Caco-2 (cell line): Measurements from ENCODE around the gene PDE10A. TPM values are rescaled to one million over a fixed set of nuclear protein-coding genes. Genes with fewer than 3 reads are reported as not detected.
"Not testable (repeated sequence)": the region's sequence is repeated elsewhere in the genome, so short reads cannot be mapped to it uniquely, and the experiment has no call there.

ENCODE experiments used
- BruUV-seq: library from RNA; stranded (reverse); fragments of 400-500 nt; replicated peaks from 2 replicates; lab custom pipeline; 2021; lab: Mats Ljungman, UMichigan
- CTCF ChIA-PET: fragments of 300-600 bp; sonication (Branson Sonifier 250); formaldehyde crosslinking; loops from one replicate; lab custom pipeline; 2022; ENCODE audit warnings: antibody characterized with exemption; lab: Charles Lee
- POLR2A ChIA-PET: fragments of 300-600 bp; sonication (Branson Sonifier 250); formaldehyde crosslinking; loops from one replicate; lab custom pipeline; 2022; ENCODE audit warnings: antibody characterized with exemption; lab: Charles Lee
- DNase-seq, 2 experiments: peaks; one replicate each; pipeline versions ENCODE4 v3.0.0 to v3.0.0-alpha.2; 2020 to 2022
- H3K27me3 ChIP-seq: replicated peaks from 2 replicates; pipeline ENCODE4 v1.6.0; 2011; ENCODE audit warnings: low read length; ENCODE audit not compliant: control insufficient read depth, insufficient read depth
- H3K36me3 ChIP-seq: 2 replicates; pipeline ENCODE4 v1.5.1; 2011; ENCODE audit warnings: low read length; ENCODE audit not compliant: control insufficient read depth, insufficient read depth
- H3K4me1 ChIP-seq: fragments of 250-450 bp; sonication (Bioruptor Pico); 2 replicates; pipeline ENCODE4 v1.5.1; 2020; ENCODE audit warnings: mild to moderate bottlenecking
- H3K4me3 ChIP-seq: 2 replicates; pipeline ENCODE4 v1.5.1; 2011; ENCODE audit warnings: low read depth, mild to moderate bottlenecking, control low read depth, low read length
- H3K9me3 ChIP-seq: fragments of 250-450 bp; sonication (Bioruptor Pico); 2 replicates; pipeline ENCODE4 v1.5.1; 2020; ENCODE audit warnings: mild to moderate bottlenecking, moderate library complexity
- H3K27ac Mint-ChIP-seq: one replicate; pipeline ENCODE4 v1.8.0; 2022; ENCODE audit warnings: mixed read lengths; ENCODE audit not compliant: unreplicated experiment
- H3K27me3 Mint-ChIP-seq: one replicate; pipeline ENCODE4 v1.8.0; 2022; ENCODE audit warnings: mixed read lengths; ENCODE audit not compliant: insufficient read depth, unreplicated experiment
- H3K36me3 Mint-ChIP-seq: one replicate; pipeline ENCODE4 v1.8.0; 2022; ENCODE audit warnings: mild to moderate bottlenecking, mixed read lengths; ENCODE audit not compliant: insufficient read depth, unreplicated experiment
- H3K4me1 Mint-ChIP-seq: one replicate; pipeline ENCODE4 v1.8.0; 2022; ENCODE audit warnings: low read depth, mixed read lengths; ENCODE audit not compliant: unreplicated experiment
- H3K4me3 Mint-ChIP-seq: one replicate; pipeline ENCODE4 v1.8.0; 2022; ENCODE audit warnings: mild to moderate bottlenecking, moderate library complexity, mixed read lengths; ENCODE audit not compliant: unreplicated experiment
- H3K9me3 Mint-ChIP-seq: one replicate; pipeline ENCODE4 v1.8.0; 2022; ENCODE audit warnings: mixed read lengths; ENCODE audit not compliant: unreplicated experiment
- intact Hi-C: fragments of 100-400 bp; cut with micrococcal nuclease; formaldehyde crosslinking; loops from one replicate; pipeline ENCODE4 v1.10.0; 2022; ENCODE audit not compliant: unreplicated experiment
- total RNA-seq: library from RNA; stranded (reverse); gene quantifications from 2 replicates; pipeline ENCODE4 v1.2.3, GENCODE V29; 2022
- TF ChIP-seq, protein P1 (sequence below), 2 experiments: fragments of 200-600 bp in 1 of 2; IDR thresholded peaks; 1 replicate in 1 of 2; 2 replicates in 1 of 2; pipeline versions ENCODE4 v1.5.1 to v1.8.0; 2011 to 2022; ENCODE audit warnings: antibody characterized with exemption in 1 of 2, control low read depth in 1 of 2, inconsistent platforms in 1 of 2, low read depth in 1 of 2, low read length in 1 of 2, mild to moderate bottlenecking in 1 of 2, moderate library complexity in 1 of 2; ENCODE audit not compliant: insufficient read depth in 1 of 2, severe bottlenecking in 1 of 2, unreplicated experiment in 1 of 2

Gene PDE10A
- total RNA-seq, 1 experiment from 2014 or later = 3.4 TPM

DNA sequence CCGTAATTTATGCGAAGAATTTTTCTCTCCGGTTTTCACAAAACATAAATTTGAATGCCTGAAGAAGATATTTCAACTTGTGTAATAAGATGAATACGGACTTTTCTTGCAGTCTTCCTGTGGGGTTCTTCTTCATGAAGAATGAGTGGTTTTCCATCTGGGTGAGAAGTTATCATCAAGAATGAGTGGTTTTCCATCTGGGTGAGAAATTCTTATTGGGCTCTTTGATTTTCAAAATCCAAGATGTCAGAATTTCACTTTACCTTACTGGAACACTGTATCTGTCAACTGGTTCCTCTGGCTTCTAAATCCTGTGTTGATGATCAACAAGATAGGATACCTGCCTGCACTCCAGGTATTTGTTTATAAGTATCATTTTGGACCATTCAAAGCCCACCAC is 193.6 kb downstream of the PDE10A start:
- Mint-ChIP-seq H3K4me1 (no peaks in the 10 kb centered on the region), H3K36me3 (no peaks in the 10 kb centered on the region), H3K9me3 (peaks cover 25% of the 10 kb centered on the region), H3K4me3 (no peak overlapping the region), H3K27me3 (no peaks in the 10 kb centered on the region), H3K27ac (no peak overlapping the region)
- TF ChIP-seq, protein P1, sequence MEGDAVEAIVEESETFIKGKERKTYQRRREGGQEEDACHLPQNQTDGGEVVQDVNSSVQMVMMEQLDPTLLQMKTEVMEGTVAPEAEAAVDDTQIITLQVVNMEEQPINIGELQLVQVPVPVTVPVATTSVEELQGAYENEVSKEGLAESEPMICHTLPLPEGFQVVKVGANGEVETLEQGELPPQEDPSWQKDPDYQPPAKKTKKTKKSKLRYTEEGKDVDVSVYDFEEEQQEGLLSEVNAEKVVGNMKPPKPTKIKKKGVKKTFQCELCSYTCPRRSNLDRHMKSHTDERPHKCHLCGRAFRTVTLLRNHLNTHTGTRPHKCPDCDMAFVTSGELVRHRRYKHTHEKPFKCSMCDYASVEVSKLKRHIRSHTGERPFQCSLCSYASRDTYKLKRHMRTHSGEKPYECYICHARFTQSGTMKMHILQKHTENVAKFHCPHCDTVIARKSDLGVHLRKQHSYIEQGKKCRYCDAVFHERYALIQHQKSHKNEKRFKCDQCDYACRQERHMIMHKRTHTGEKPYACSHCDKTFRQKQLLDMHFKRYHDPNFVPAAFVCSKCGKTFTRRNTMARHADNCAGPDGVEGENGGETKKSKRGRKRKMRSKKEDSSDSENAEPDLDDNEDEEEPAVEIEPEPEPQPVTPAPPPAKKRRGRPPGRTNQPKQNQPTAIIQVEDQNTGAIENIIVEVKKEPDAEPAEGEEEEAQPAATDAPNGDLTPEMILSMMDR (IDR thresholded peaks at IDR 0.05; ENCODE audit: insufficient read depth in 1 of 2, low read depth in 1 of 2, low read length in 1 of 2, severe bottlenecking in 1 of 2, unreplicated experiment in 1 of 2) = no peak
- intact Hi-C loops = no loop called here
- no TSS peak for BruUV-seq
- peaks cover 1% of the 10 kb centered on the region; the same call in 1 of the 2 replicates for H3K9me3 ChIP-seq
- no peak for DNase-seq
- no peaks in the 10 kb centered on the region for H3K36me3 ChIP-seq
- ChIA-PET POLR2A (no interaction called here), CTCF (no interaction called here)
- no peaks in the 10 kb centered on the region for H3K4me1 ChIP-seq
- no peaks in the 10 kb centered on the region for H3K27me3 ChIP-seq
- H3K4me3 ChIP-seq = no peak overlapping the region

DNA sequence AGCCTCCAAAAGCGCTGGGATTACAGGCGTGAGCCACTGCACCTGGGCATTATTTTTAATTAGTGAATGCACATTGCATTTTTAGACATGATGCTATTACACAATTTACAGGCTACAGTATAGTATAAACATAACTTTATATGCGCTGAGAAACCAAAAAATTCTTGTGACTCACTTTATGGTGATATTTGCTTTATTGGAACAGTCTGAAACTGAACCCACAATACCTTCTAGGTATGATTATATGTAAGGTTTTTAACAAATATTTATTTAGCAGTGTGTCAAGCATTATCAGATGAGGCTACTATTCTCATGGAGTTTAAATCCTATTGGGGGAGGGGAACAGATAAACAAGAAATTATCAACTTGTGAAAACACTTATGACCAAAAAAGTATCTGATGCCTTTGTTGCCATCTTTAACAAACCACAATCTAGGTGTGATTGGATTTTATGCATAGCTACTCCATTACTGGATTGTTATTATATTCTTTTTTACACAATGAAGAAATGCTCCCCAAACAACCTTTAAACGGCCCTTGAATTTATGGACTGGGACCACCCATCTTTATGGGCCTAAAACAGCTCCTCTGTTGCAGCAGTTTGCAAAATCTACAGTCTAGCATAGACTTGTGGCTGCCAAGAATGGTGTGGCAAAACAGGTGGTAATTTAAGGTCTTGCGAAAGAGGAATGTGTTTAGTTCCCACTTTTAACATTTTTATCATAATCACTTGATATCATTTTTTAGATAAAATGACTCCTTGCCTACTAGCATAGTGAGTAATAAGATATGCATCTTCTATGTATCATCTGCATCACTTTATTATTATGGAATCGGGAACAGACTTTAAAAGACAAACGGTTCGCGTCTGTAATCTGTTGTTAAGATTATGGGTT is 194.5 kb downstream of the PDE10A start:
- Mint-ChIP-seq H3K27ac (no peak overlapping the region), H3K36me3 (no peaks in the 10 kb centered on the region), H3K27me3 (no peaks in the 10 kb centered on the region), H3K9me3 (peaks cover 31% of the 10 kb centered on the region), H3K4me1 (no peaks in the 10 kb centered on the region), H3K4me3 (no peak overlapping the region)
- ChIA-PET POLR2A (no interaction called here), CTCF (interaction anchor here (0.7 kb wide), 1 partner anchor 10 kb away, joined by 3 read pairs; no protein-coding TSS in a partner anchor)
- Histone ChIP-seq H3K27me3 (no peaks in the 10 kb centered on the region), H3K4me1 (no peaks in the 10 kb centered on the region), H3K4me3 (no peak overlapping the region), H3K9me3 (peaks cover 6% of the 10 kb centered on the region; the same call in 1 of the 2 replicates), H3K36me3 (no peaks in the 10 kb centered on the region)
- intact Hi-C loops = no loop called here
- no peak for DNase-seq
- TF ChIP-seq, protein P1 (IDR thresholded peaks at IDR 0.05; ENCODE audit: insufficient read depth in 1 of 2, low read depth in 1 of 2, low read length in 1 of 2, severe bottlenecking in 1 of 2, unreplicated experiment in 1 of 2) = no peak
- no TSS peak for BruUV-seq

DNA sequence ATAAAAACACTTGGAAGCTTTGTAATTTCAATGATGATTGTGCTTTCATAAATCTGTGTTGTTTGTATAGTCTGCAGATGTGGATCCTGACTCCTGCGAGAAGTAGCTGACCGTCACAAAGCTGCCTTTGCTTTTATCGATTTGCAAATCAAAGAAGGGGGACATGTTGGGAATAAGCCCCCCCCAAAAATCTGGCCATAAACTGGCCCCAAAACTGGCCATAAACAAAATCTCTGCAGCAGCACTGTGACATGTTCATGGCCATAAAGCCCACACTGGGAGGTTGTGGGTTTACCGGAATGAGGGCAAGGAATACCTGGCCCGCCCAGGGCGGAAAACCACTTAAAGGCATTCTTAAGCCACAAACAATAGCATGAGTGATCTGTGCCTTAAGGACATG is 199.5 kb downstream of the PDE10A start:
- H3K4me1 ChIP-seq, POLR2A ChIA-PET, CTCF ChIA-PET, H3K27me3 ChIP-seq, H3K36me3 Mint-ChIP-seq, H3K4me3 Mint-ChIP-seq, H3K4me1 Mint-ChIP-seq, H3K4me3 ChIP-seq, H3K36me3 ChIP-seq, intact Hi-C loops, H3K27me3 Mint-ChIP-seq, BruUV-seq, DNase-seq, H3K27ac Mint-ChIP-seq: not testable (repeated sequence)
- H3K9me3 Mint-ChIP-seq = peaks cover 41% of the 10 kb centered on the region
- H3K9me3 ChIP-seq = peaks cover 12% of the 10 kb centered on the region; the same call in 1 of the 2 replicates

DNA sequence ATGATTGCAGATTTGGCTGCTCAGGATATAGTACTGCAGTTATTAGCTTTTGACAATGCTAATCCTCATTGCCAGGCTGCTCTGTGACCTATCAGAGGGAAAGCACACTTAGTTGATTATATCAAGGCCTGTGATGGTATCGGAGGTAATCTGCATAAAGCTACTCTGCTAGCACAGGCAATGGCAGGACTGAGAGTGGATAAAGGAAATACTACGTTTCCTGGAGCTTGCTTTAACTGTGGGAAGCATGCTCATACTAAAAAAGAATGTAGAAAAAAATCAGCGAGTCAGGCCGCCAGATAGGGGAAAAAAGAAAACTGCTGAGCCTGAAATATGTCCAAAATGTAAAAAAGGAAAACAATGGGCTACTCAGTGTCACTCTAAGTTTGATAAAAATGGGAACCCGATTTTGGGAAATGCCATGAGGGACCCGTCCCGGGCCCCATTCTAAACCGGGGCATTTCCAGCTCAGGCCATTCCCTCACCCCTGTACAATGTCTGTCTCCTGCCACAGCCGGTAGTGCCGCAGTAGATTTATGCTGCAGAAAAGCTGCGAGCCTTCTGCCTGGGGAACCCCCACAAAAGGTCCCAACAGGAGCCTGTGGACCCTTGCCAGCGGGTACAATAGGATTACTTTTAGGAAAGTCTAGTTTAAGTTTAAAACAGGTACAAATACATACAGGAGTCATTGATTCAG is 203.3 kb downstream of the PDE10A start:
- BruUV-seq, H3K27me3 Mint-ChIP-seq, CTCF ChIA-PET, H3K27ac Mint-ChIP-seq, H3K4me1 Mint-ChIP-seq, H3K36me3 ChIP-seq, intact Hi-C loops, H3K4me1 ChIP-seq, H3K27me3 ChIP-seq, H3K4me3 Mint-ChIP-seq, POLR2A ChIA-PET, DNase-seq, H3K36me3 Mint-ChIP-seq, H3K4me3 ChIP-seq: not testable (repeated sequence)
- H3K9me3 Mint-ChIP-seq = peaks cover 18% of the 10 kb centered on the region
- H3K9me3 ChIP-seq = peaks cover 12% of the 10 kb centered on the region; the same call in 1 of the 2 replicates
